Hair follicle dermal papilla cell (primary cell): ENCODE results near the gene PDE6B. TPM values are rescaled to one million over a fixed set of nuclear protein-coding genes. Genes with fewer than 3 reads are reported as not detected.

ENCODE experiments used
- total RNA-seq: library from RNA; depleted of rRNA; stranded (reverse); fragments of >200 nt; gene quantifications from 2 replicates; pipeline ENCODE4 v1.2.3, GENCODE V29; 2012

The PDE6B gene
- 0.49 TPM in 1 of 2 replicates, not detected in the other for total RNA-seq

GRCh38 chr4:624705-625590 is at the start of gene PDE6B:
PDE6B (plus strand) TSS chr4:625573; CDS start chr4:625627, 54 bp downstream.

GRCh38 chr4:576245-576821 is 49.0 kb upstream of the PDE6B start, which contains the start of gene TMEM271:
TMEM271 (minus strand) TSS chr4:576295; CDS start chr4:576062, 233 bp downstream.

DNA sequence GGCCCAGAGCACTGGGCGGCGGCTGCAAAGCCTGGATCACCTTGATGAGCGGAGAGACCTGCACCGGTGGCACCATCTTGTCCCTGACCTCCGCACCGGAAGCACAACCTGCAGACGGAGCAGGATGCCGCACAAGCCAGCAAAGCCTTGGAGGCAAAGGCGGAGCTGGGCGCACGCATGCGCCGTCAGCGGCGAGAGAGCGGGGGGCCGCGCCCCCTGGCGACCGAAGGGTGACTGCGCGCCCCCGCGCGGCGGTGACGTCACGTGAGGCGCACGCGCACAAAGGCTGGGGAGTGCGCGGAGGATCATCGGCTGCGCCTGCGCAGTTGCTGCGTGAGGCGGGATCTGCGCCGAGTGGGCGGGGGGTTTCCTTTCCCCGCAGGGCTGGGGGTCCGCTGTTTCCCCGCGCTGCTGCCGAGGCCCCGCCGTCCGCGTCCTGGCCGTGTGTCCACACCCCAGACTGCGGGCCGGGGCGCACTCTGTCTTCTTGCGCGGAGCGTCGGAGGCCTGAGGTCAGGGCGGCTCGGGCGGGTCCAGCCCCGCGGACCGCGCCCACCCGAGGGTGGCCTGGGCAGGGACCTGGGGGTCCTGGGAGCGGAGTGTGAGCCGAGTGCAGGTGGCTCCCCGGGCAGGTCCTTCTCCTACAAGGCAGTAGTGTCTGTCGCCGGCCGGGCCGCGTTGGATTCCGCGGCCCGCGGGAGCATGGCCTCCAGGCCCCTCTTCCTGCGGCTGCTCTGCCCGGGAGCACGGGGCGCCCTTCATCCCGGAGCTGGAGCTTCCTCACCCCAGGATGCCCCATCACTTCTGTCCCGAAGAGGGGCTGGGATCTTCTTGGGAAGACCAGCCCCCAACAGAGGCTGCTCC is 49.0 kb downstream of the PDE6B start, which contains the start of the genes ATP5ME and MYL5:
TSS of gene ATP5ME (minus strand) at position 105 of the 864 bp plus-strand sequence. CDS start at position 76, 29 bp downstream.
TSS of gene MYL5 (plus strand) at position 371 of the 864 bp plus-strand sequence. CDS start 3,485 bp downstream, outside the sequence.

DNA sequence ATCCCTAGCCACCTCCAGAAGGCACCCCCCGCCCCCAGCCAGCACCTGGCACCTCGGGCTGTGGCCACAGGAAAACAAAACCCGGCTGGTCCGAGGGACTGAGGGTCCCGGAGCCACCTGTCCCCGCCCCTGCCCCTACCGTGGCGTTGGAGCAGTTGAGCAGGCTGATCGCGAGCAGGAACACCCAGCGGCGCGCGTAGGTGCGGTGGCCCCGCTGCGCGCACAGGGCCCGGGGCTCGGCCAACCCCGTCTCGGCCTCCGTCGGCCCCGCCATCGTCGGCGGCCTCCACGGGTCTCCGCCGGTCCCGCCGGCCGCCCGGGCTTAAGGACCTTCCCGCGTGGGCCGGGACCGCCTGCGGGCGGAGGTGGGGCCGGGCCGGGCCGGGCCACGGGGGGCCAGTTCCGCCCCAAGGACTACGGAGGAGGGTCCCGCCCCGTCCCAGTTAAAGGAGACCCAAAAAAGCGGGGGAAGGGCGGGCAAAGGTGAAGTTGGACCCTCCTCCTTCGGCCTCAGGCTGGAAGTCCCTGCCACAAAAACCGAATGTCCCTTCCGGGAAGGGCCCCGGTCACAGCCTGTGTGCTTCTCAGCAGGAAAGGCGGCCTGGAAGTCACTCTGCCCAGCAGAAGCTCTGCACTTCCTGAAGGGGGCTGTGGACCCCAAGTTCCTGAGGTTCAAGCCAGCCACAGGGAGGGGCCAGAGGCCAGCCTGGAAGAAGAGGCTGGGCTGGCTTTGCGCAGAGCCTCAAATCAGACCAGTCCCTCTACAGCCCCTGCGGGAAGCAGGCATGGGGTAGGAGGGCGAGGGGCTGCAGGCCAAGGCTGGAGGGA is 63.7 kb downstream of the PDE6B start, which contains the start of gene SLC49A3:
TSS of gene SLC49A3 (minus strand) at position 298 of the 828 bp plus-strand sequence. CDS start at position 274, 24 bp downstream.

GRCh38 chr4:705278-706082 is 80.1 kb downstream of the PDE6B start, which contains the start of gene PCGF3:
PCGF3 (plus strand) TSS chr4:705832; CDS start chr4:733681, 27,849 bp downstream.

Other genes with a start within 250 kb of the PDE6B start
- 13.6 and 22.6 TPM in 2 replicates for gene ZNF721, start 126.4 kb upstream of the PDE6B start, total RNA-seq
- gene PIGG, start 126.4 kb upstream of the PDE6B start, total RNA-seq: 44.3 and 58.4 TPM in 2 replicates
- not detected in 2 replicates for gene TMEM271, start 49.3 kb upstream of the PDE6B start, total RNA-seq
- 31.9 and 47.2 TPM in 2 replicates for gene ATP5ME, start 48.7 kb downstream of the PDE6B start, total RNA-seq
- 19.8 and 21.3 TPM in 2 replicates for gene MYL5, start 49.0 kb downstream of the PDE6B start, total RNA-seq
- gene SLC49A3, start 63.6 kb downstream of the PDE6B start, total RNA-seq: 4.4 and 8.5 TPM in 2 replicates
- gene PCGF3, start 80.3 kb downstream of the PDE6B start, total RNA-seq: 41.0 and 44.3 TPM in 2 replicates
- not detected in 2 replicates for gene CPLX1, start 200.6 kb downstream of the PDE6B start, total RNA-seq